Stomach (tissue), 9 donors: Measurements from ENCODE around the gene ARHGAP26. TPM values are rescaled to one million over a fixed set of nuclear protein-coding genes. Genes with fewer than 3 reads are reported as not detected.

Experiments used
- DNase-seq, 2 donors: peaks; one replicate each; pipeline versions ENCODE4 v3.0.0 to v3.0.0-alpha.2; 2013 to 2019
- H3K27ac ChIP-seq, 5 donors: fragments of 200-600 bp in 4 of 5; sonication (generic) in 4 of 5; one replicate each; pipeline ENCODE4 v1.5.1; 2013 to 2019; ENCODE audit warnings: mild to moderate bottlenecking in 1 of 5, moderate library complexity in 1 of 5
- H3K27me3 ChIP-seq, 3 donors: fragments of 200-600 bp; sonication (generic); one replicate each; pipeline ENCODE4 v1.5.1; 2017 to 2019; ENCODE audit warnings: mixed run types in 1 of 3
- H3K36me3 ChIP-seq, 4 donors: fragments of 200-600 bp; sonication (generic); 1 replicate in 3 of 4; 2 replicates in 1 of 4; pipeline ENCODE4 v1.5.1; 2016 to 2019
- H3K4me1 ChIP-seq, 4 donors: fragments of 200-600 bp; sonication (generic); one replicate each; pipeline ENCODE4 v1.5.1; 2016 to 2019
- H3K4me3 ChIP-seq, 4 donors: fragments of 200-600 bp; sonication (generic) in 3 of 4; one replicate each; pipeline ENCODE4 v1.5.1; 2016 to 2019; ENCODE audit warnings: mild to moderate bottlenecking in 1 of 4
- H3K9me3 ChIP-seq, 4 donors: fragments of 200-600 bp; sonication (generic); one replicate each; pipeline ENCODE4 v1.5.1; 2016 to 2019
- CTCF ChIP-seq, 7 experiments: fragments of 450-650 bp in 4 of 7; fragments of 200-600 bp in 3 of 7; sonication (generic) in 3 of 7; IDR thresholded peaks; one replicate each; pipeline ENCODE4 v1.5.1; 2016 to 2019; ENCODE audit warnings: antibody characterized with exemption in 7 of 7, control low read depth in 2 of 7, mild to moderate bottlenecking in 1 of 7
- EP300 ChIP-seq: sonication (generic); formaldehyde crosslinking; IDR thresholded peaks from one replicate; pipeline ENCODE4 v1.6.1; 2017; ENCODE audit warnings: antibody characterized with exemption
- POLR2A ChIP-seq, 4 donors: fragments of 450-650 bp; IDR thresholded peaks; one replicate each; pipeline ENCODE4 v1.6.1; 2016; ENCODE audit warnings: antibody characterized with exemption in 4 of 4, control low read depth in 2 of 4, mild to moderate bottlenecking in 1 of 4, moderate library complexity in 1 of 4
- POLR2AphosphoS5 ChIP-seq, 3 donors: sonication (generic); formaldehyde crosslinking; IDR thresholded peaks; one replicate each; pipeline ENCODE4 v1.6.1; 2016; ENCODE audit warnings: antibody characterized with exemption in 3 of 3
- WGBS, 5 donors: extraction: QIAGEN DNeasy Blood & Tissue Kit in 3 of 5; methylation state at CpG; one replicate each; pipeline versions ENCODE4 v1.1.5 to v1.1.7; 2013 to 2018; 5-methylcytosine and 5-hydroxymethylcytosine counted together
- intact Hi-C: fragments of 100-400 bp; cut with DNase I; formaldehyde crosslinking; loops from one replicate; pipeline ENCODE4 v1.15.1; 2023; ENCODE audit warnings: low total_unique reads
- polyA plus RNA-seq, 3 donors: library from polyadenylated mRNA; stranded (reverse); fragments of 200-250 nt; gene quantifications; one replicate each; pipeline ENCODE4 v1.2.3, GENCODE V29; 2013
- total RNA-seq, 5 donors: library from RNA; depleted of rRNA; stranded (reverse); fragments of >200 nt; gene quantifications; one replicate each; pipeline versions ENCODE4 v1.1.0 to v1.2.3, GENCODE V29; 2014 to 2016
- donor health status: healthy with polysubstance abuse.
- donor health status: Bipolar disorder and iron deficiency.
- donor health status: healthy.

The ARHGAP26 gene
- total and polyA plus RNA-seq, 8 donors = 4.0 to 115 (median 34.1) TPM

- Histone ChIP-seq H3K27ac (no peak overlapping the region), H3K4me3 (no peak overlapping the region), H3K4me1 (peaks cover 0 to 20% (median 8%) of the 10 kb centered on the region in 4 donors), H3K27me3 (no peaks in the 10 kb centered on the region), H3K36me3 (peaks cover 0 to 16% (median 0%) of the 10 kb centered on the region in 4 donors), H3K9me3 (no peaks in the 10 kb centered on the region)
- no peak for TF ChIP-seq POLR2A (IDR thresholded peaks at IDR 0.05)
- no peak for TF ChIP-seq CTCF (IDR thresholded peaks at IDR 0.05)
- no peak for TF ChIP-seq POLR2AphosphoS5 (IDR thresholded peaks at IDR 0.05)
- no peak for TF ChIP-seq EP300
- intact Hi-C loops = no loop called here
- 88 to 93% (median 91%) methylated on average over 4 of the region's 4 CpGs for WGBS, 5 donors
- DNase-seq = no peak
These were observed 266.2 kb downstream of the ARHGAP26 start for GRCh38 chr5:143036146-143036927.

- Histone ChIP-seq H3K27me3 (no peaks in the 10 kb centered on the region), H3K36me3 (peaks cover 4 to 23% (median 6%) of the 10 kb centered on the region in 4 donors), H3K4me3 (no peak overlapping the region), H3K27ac (no peak overlapping the region), H3K4me1 (peaks cover 0 to 21% (median 8%) of the 10 kb centered on the region in 4 donors), H3K9me3 (no peaks in the 10 kb centered on the region)
- 75 to 95% (median 88%) methylated on average over 3 of the region's 3 CpGs for WGBS, 5 donors
- no peak for TF ChIP-seq EP300
- no peak for TF ChIP-seq CTCF (IDR thresholded peaks at IDR 0.05)
- TF ChIP-seq POLR2AphosphoS5 (IDR thresholded peaks at IDR 0.05) = no peak
- TF ChIP-seq POLR2A (IDR thresholded peaks at IDR 0.05) = no peak
- intact Hi-C loops = no loop called here
- peak in 1 of 2 donors; percentile 71 for DNase-seq
These were observed 266.9 kb downstream of the ARHGAP26 start for GRCh38 chr5:143037071-143037470.

GRCh38 chr5:143037708-143038107 lies 267.5 kb downstream of the ARHGAP26 start:
- DNase-seq = no peak
- peaks cover 0 to 22% (median 4%) of the 10 kb centered on the region in 4 donors for H3K4me1 ChIP-seq
- H3K27me3 ChIP-seq = no peaks in the 10 kb centered on the region
- no peak overlapping the region for H3K27ac ChIP-seq
- H3K4me3 ChIP-seq = no peak overlapping the region
- WGBS, 5 donors = 84 to 93% (median 88%) methylated on average over 1 of the region's 1 CpG
- H3K36me3 ChIP-seq = peaks cover 4 to 30% (median 12%) of the 10 kb centered on the region in 4 donors
- no peaks in the 10 kb centered on the region for H3K9me3 ChIP-seq
- TF ChIP-seq POLR2A (IDR thresholded peaks at IDR 0.05) = no peak
- TF ChIP-seq CTCF (IDR thresholded peaks at IDR 0.05) = no peak
- no peak for TF ChIP-seq EP300
- no peak for TF ChIP-seq POLR2AphosphoS5 (IDR thresholded peaks at IDR 0.05)
- intact Hi-C loops = no loop called here

- Histone ChIP-seq H3K36me3 (peaks cover 4 to 43% (median 19%) of the 10 kb centered on the region in 4 donors), H3K27ac (no peak overlapping the region), H3K9me3 (no peaks in the 10 kb centered on the region), H3K4me3 (no peak overlapping the region), H3K4me1 (peaks cover 0 to 14% (median 3%) of the 10 kb centered on the region in 4 donors), H3K27me3 (no peaks in the 10 kb centered on the region)
- intact Hi-C loops = no loop called here
- 87 to 95% (median 92%) methylated on average over 2 of the region's 2 CpGs for WGBS, 5 donors
- DNase-seq = no peak
- TF ChIP-seq EP300 = no peak
- TF ChIP-seq CTCF (IDR thresholded peaks at IDR 0.05) = no peak
- TF ChIP-seq POLR2A (IDR thresholded peaks at IDR 0.05) = no peak
- no peak for TF ChIP-seq POLR2AphosphoS5 (IDR thresholded peaks at IDR 0.05)
These were observed 270.4 kb downstream of the ARHGAP26 start for GRCh38 chr5:143040622-143041021.
